ENCODE measurements around the gene SLC17A9.

The SLC17A9 gene

DNA sequence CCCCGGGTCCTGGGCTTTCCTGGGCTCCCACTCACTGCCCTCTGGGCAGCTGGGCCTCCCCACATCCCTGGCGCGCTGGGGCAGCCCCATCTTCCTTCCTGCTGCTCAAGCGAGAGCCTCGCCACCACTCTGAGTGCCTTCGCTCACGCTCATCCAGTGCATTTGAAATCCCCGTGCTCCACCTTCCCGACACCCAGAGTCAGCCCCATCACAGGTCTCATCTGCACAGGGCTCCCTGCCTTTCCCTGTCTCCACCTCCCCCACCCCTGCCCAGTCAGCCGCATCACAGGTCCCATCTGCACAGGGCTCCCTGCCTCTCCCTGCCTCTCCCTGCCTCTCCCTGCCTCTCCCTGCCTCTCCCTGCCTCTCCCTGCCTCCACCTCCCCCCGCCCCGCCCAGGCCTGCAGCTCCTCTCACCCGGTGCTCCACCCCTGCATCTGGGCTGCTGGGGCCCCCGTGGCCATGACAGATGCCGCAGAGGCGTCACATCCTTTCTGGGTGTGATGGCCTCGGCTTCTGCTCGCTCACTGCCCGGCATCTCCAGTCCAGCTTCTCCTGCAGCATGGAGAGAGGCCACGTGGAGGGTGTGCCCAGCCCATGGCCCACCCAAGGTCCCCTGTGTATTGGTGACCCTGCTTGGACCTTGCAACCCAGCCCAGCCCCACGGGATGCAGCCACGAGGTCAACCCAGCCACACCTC lies 63.3 kb downstream of the SLC17A9 start:
- no peak for DNase-seq (ENCODE audit: low read depth in 2 of 3, low spot score in 2 of 3)

DNA sequence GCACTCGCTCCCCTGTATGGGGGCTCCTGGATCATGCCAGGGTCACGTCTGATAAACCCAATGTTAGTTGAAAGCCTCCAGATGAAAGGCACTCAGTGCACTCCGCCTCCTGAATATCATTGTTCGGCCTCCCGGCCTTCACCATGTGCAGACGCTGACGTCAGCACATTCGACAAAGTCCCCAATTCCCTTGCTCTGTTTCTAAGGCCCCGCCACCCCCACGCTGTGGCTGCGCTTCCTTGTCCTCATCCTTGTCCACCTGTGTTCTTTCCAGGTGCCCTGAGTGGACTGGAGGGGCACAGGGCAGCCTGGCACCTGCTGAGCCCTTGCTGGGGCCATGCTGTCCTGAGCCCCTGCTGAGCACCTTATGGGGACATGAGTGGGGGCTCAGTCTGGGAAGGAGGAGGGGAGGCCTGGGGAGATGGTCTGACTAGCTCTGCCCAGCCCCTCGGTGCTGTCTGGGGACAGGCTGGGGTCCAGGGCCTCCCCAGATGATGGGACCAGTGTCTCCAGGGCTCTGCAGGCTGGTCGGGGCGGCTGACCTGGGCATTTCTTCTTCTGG lies 64.1 kb downstream of the SLC17A9 start:
- no peak for DNase-seq (ENCODE audit: low read depth in 2 of 3, low spot score in 2 of 3)

DNA sequence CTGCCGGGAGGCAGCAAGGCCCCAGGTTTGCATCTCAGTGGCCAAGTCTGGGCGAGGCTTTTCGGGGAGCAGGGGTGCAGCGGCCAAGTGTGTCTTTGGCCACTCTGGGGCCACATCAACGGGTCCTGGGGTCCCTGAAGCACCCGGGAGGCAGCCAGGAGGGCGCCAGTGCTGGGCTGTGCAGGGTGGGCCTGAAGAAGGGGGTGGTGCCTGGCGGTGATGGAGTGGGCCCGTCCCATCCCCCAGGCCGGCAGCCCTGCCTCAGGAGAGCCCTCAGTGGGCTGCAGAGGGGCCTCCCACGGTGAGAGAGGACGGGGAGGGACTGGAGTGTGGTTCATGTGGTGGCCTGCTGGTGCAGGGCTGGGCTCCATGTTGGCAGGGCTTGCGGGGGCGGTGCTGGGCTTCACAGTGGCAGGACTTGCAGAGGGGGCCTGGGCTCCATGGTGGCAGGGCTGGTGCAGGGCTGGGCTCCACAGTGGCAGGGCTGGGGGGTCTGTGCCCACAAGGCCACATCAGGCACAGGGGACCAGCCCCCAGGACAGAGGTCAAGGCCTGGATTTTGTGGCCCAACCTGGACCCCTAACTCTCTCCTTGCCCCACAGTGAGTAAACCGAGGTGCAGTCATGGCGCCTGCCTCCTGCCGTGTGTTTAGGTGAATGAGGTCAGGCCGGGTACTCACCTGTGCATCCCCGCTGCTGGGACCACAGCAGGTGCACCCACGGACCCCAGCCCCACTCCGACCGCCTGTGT lies 64.7 kb downstream of the SLC17A9 start:
- DNase-seq (ENCODE audit: low read depth in 2 of 3, low spot score in 2 of 3), result no peak

DNA sequence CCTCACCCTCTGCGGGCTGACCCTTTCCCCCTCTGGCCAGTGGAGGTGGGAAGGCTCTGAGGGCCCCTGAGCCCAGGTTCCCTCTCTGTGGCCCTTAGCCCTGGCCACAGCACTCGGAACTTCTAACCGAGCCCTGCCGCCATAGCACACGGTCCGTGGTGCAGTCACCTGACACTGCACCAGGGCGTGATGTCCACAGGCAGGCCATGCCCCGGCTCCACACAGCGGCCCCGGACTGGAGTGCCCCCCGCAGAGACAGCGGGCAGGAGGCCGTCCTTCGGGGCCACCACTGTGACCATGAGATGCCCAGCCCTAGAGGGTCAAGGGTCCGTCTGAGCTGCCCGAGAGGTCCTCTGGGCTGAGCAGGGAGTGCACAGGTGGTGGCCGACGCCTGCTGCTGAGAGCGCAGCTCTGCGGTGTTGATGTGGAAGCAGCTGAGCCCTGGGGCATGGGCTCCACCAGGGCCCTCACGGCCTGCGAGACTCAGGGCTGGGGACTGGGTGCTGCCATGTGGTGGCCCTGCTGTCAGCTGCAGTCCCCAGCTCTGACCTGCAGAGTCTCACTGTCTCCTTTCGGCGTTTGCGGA lies 65.4 kb downstream of the SLC17A9 start:
- DNase-seq (ENCODE audit: low read depth in 2 of 3, low spot score in 2 of 3), result no peak
